ENCODE results near the gene ESRP2.
A peak's percentile ranks its signal among the peaks of the same experiment; 100 is the strongest.

The ESRP2 gene

DNA sequence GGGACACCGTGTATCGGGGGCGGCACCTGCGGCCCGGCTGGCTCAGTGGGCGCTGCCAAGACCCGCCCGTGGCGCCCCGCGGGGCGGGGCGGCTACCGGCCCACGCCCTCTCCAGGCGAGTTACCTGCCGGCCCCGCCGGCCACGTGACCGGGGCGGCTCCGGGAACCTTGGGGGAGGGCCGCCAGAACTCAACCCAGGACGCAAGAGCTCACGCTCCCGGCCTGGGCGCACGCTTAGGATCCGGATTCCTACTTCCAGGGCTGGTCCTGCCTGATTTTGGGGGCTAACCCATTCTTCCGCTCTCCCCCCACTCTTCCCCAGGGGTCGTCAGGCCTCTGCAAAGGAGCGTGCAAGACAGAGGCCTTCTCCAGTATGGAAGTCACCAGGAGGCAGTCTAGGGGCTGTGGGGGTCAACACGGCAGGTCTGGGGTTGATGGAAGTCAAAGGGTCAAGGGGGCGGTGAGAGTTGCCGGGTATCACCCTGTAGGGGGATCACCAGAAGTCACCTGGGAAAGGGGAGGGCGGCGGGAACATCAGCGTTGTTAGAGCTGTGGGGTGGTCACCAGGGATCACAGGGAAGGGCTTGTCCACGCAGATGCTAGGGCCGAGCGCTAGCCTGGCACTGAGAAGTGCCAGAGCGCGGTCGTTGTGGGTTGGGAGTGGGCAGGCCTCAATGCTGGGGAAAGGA is 354 bp upstream of the ESRP2 start:
- Histone ChIP-seq H3K36me3 (ENCODE audit: insufficient read depth, low read length) (peaks cover 20% of the 10 kb centered on the region), H3K4me1 (ENCODE audit: insufficient read depth, low read length) (peaks cover 20% of the 10 kb centered on the region), H3K9ac (ENCODE audit: low read depth, low read length) (peak overlapping the region; percentile 70), H3K27me3 (ENCODE audit: insufficient read depth, low read length) (peaks cover 24% of the 10 kb centered on the region), H3K4me3 (ENCODE audit: low read length) (peak overlapping the region; percentile 60), H3K9me3 (ENCODE audit: insufficient read depth, low read depth, low read length) (no peaks in the 10 kb centered on the region), H3K27ac (ENCODE audit: low read depth, low read length) (peak overlapping the region; percentile 99)
- 3% methylated on average over 45 of the region's 45 CpGs for WGBS

DNA sequence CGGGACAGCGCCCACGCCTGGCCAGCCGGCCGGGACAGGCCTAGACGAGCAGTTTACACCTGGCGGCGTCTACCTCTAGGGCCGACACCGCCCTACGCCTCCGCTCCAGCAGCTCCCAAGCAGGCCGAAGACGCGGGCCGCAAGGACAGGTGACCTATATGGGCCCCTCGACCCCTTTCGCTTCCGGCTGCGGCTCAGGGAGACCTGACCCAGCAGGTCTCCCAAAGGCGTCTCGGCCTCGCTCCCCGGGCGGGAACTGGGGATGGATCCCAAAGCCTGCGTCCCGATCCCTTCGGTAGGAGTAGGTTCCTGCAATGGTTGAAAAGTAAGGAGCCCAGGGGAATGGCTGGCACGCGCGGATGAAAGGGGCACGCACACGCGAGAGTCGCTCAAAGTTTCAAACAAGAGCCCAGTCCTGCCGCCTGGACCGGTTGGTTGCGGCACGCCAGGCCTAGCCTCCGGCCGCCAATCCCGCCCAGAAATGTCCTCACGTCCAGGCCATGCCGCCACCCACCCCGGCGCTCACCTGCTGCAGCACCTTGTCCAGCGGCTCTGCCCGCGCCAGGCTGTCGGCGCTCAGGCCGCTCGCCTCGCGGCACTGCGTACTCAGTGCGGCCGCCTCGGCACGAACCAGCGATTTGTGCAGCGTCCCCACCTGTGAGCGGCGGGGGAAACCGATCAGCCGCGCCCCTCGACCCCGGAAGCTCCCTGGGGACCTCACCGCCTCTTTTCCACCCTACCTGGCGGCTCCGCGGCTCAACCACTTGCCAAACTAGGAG is 630 bp downstream of the ESRP2 start:
- Histone ChIP-seq H3K4me3 (ENCODE audit: low read length) (peak overlapping the region; percentile 60), H3K36me3 (ENCODE audit: insufficient read depth, low read length) (peaks cover 30% of the 10 kb centered on the region), H3K27ac (ENCODE audit: low read depth, low read length) (peak overlapping the region; percentile 99), H3K4me1 (ENCODE audit: insufficient read depth, low read length) (peaks cover 20% of the 10 kb centered on the region), H3K9ac (ENCODE audit: low read depth, low read length) (peak overlapping the region; percentile 72), H3K27me3 (ENCODE audit: insufficient read depth, low read length) (peaks cover 24% of the 10 kb centered on the region), H3K9me3 (ENCODE audit: insufficient read depth, low read depth, low read length) (no peaks in the 10 kb centered on the region)
- 2% methylated on average over 73 of the region's 73 CpGs for WGBS

DNA sequence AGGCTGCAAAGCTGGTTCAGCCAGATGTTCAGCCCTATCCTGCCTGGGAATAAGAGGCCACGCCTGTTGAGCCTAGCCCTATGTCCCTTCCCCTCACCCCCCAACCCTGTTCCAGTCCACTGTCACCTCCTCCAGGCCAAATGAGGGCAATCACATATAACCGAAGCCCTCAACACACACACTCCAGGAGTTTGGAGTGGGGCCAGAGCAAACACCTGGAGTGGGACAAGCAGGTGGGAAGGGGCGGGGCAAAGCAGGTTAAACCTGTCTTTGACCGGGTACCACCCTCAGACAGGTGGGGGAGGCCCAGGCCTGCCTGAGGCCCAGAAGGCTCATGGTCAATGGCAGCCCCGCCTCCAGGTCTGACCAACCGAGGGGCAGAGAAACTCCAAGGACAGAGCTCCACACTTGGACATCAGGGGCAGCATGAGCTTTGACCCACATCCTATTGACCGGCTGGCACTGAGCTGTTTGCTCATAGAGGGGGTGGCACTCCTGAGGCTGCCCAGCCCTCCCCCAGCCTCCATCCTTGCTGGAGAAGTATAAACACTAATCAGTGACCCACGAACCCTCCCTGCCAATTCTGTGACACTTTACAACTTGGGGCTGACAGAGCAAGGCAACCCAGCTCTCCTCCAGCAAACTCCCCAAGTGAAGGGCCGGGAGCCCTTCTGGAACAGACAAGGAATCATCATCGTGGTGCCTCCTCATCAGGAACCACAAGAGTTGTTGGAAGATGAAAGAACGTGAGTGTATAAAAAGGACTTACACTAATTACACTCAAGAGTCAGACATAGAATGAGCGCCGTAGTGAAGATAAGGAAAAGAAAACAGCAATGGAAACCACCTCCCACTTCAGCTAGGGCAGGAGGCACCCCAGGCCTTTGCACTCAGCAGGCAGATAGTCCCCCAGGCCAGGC is 1.5 kb downstream of the ESRP2 start:
- Histone ChIP-seq H3K27me3 (ENCODE audit: insufficient read depth, low read length) (peaks cover 24% of the 10 kb centered on the region), H3K9me3 (ENCODE audit: insufficient read depth, low read depth, low read length) (no peaks in the 10 kb centered on the region), H3K27ac (ENCODE audit: low read depth, low read length) (no peak overlapping the region), H3K36me3 (ENCODE audit: insufficient read depth, low read length) (peaks cover 39% of the 10 kb centered on the region), H3K4me1 (ENCODE audit: insufficient read depth, low read length) (peaks cover 20% of the 10 kb centered on the region), H3K9ac (ENCODE audit: low read depth, low read length) (no peak overlapping the region), H3K4me3 (ENCODE audit: low read length) (peak overlapping the region; percentile 60)
- 76% methylated on average over 12 of the region's 13 CpGs for WGBS

GRCh38 chr16:68233835-68234187 is 2.1 kb downstream of the ESRP2 start:
- Histone ChIP-seq H3K9me3 (ENCODE audit: insufficient read depth, low read depth, low read length) (no peaks in the 10 kb centered on the region), H3K27ac (ENCODE audit: low read depth, low read length) (no peak overlapping the region), H3K36me3 (ENCODE audit: insufficient read depth, low read length) (peaks cover 45% of the 10 kb centered on the region), H3K4me3 (ENCODE audit: low read length) (0 out of 2 replicates have a peak overlapping the region, but pooled peaks have one; percentile 60), H3K9ac (ENCODE audit: low read depth, low read length) (no peak overlapping the region), H3K27me3 (ENCODE audit: insufficient read depth, low read length) (peaks cover 24% of the 10 kb centered on the region), H3K4me1 (ENCODE audit: insufficient read depth, low read length) (peaks cover 20% of the 10 kb centered on the region)
- 91% methylated on average over 8 of the region's 8 CpGs for WGBS

GRCh38 chr16:68233085-68233834 is 2.7 kb downstream of the ESRP2 start:
- no peak overlapping the region for H3K9ac ChIP-seq (ENCODE audit: low read depth, low read length)
- peaks cover 24% of the 10 kb centered on the region for H3K27me3 ChIP-seq (ENCODE audit: insufficient read depth, low read length)
- WGBS: 86% methylated on average over 5 of the region's 5 CpGs
- no peaks in the 10 kb centered on the region for H3K9me3 ChIP-seq (ENCODE audit: insufficient read depth, low read depth, low read length)
- H3K4me1 ChIP-seq (ENCODE audit: insufficient read depth, low read length): peaks cover 20% of the 10 kb centered on the region
- peaks cover 48% of the 10 kb centered on the region for H3K36me3 ChIP-seq (ENCODE audit: insufficient read depth, low read length)
- H3K27ac ChIP-seq (ENCODE audit: low read depth, low read length): no peak overlapping the region
- no peak overlapping the region for H3K4me3 ChIP-seq (ENCODE audit: low read length)

GRCh38 chr16:68232335-68232734 is 3.6 kb downstream of the ESRP2 start:
- H3K27me3 ChIP-seq (ENCODE audit: insufficient read depth, low read length): peaks cover 24% of the 10 kb centered on the region
- no peak overlapping the region for H3K4me3 ChIP-seq (ENCODE audit: low read length)
- peaks cover 20% of the 10 kb centered on the region for H3K4me1 ChIP-seq (ENCODE audit: insufficient read depth, low read length)
- WGBS: 95% methylated on average over 16 of the region's 16 CpGs
- H3K9me3 ChIP-seq (ENCODE audit: insufficient read depth, low read depth, low read length): no peaks in the 10 kb centered on the region
- no peak overlapping the region for H3K27ac ChIP-seq (ENCODE audit: low read depth, low read length)
- H3K9ac ChIP-seq (ENCODE audit: low read depth, low read length): no peak overlapping the region
- H3K36me3 ChIP-seq (ENCODE audit: insufficient read depth, low read length): peaks cover 53% of the 10 kb centered on the region

GRCh38 chr16:68231384-68232136 is 4.4 kb downstream of the ESRP2 start:
- Histone ChIP-seq H3K36me3 (ENCODE audit: insufficient read depth, low read length) (peaks cover 58% of the 10 kb centered on the region), H3K27me3 (ENCODE audit: insufficient read depth, low read length) (peaks cover 19% of the 10 kb centered on the region), H3K27ac (ENCODE audit: low read depth, low read length) (no peak overlapping the region), H3K9me3 (ENCODE audit: insufficient read depth, low read depth, low read length) (no peaks in the 10 kb centered on the region), H3K4me3 (ENCODE audit: low read length) (no peak overlapping the region), H3K4me1 (ENCODE audit: insufficient read depth, low read length) (peaks cover 15% of the 10 kb centered on the region), H3K9ac (ENCODE audit: low read depth, low read length) (no peak overlapping the region)
- 95% methylated on average over 26 of the region's 26 CpGs for WGBS

DNA sequence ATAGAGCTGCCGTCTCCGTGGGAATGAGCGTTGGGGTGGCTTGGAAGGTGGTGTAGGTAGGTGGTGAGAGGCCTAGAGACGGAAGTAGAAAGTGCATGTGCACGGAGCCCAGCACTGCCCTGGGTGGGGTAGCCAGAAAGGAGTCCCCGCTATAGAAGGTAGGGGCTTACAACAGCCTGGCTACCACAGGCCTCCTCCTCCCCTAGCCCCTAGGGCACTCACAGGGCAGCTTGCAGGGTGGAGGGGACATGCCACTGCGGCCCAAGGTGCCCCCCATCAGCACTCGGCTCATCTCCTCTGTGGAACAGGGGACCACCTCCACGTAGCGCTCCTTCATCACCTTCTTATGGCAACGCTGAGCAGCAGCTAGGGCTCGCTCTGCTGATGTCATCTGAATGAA is 5.0 kb downstream of the ESRP2 start:
- no peak overlapping the region for H3K27ac ChIP-seq (ENCODE audit: low read depth, low read length)
- no peak overlapping the region for H3K4me3 ChIP-seq (ENCODE audit: low read length)
- no peaks in the 10 kb centered on the region for H3K9me3 ChIP-seq (ENCODE audit: insufficient read depth, low read depth, low read length)
- H3K9ac ChIP-seq (ENCODE audit: low read depth, low read length): no peak overlapping the region
- peaks cover 14% of the 10 kb centered on the region for H3K27me3 ChIP-seq (ENCODE audit: insufficient read depth, low read length)
- peaks cover 64% of the 10 kb centered on the region for H3K36me3 ChIP-seq (ENCODE audit: insufficient read depth, low read length)
- 94% methylated on average over 12 of the region's 12 CpGs for WGBS
- H3K4me1 ChIP-seq (ENCODE audit: insufficient read depth, low read length): peaks cover 14% of the 10 kb centered on the region

GRCh38 chr16:68230176-68230571 is 5.8 kb downstream of the ESRP2 start:
- H3K4me3 ChIP-seq (ENCODE audit: low read length): no peak overlapping the region
- peaks cover 14% of the 10 kb centered on the region for H3K4me1 ChIP-seq (ENCODE audit: insufficient read depth, low read length)
- H3K9ac ChIP-seq (ENCODE audit: low read depth, low read length): no peak overlapping the region
- peaks cover 64% of the 10 kb centered on the region for H3K36me3 ChIP-seq (ENCODE audit: insufficient read depth, low read length)
- H3K9me3 ChIP-seq (ENCODE audit: insufficient read depth, low read depth, low read length): no peaks in the 10 kb centered on the region
- H3K27me3 ChIP-seq (ENCODE audit: insufficient read depth, low read length): peaks cover 7% of the 10 kb centered on the region
- WGBS: 95% methylated on average over 9 of the region's 9 CpGs
- H3K27ac ChIP-seq (ENCODE audit: low read depth, low read length): no peak overlapping the region
